ENCODE data around the gene LIPI. TPM values are rescaled to one million over a fixed set of nuclear protein-coding genes. Genes with fewer than 3 reads are reported as not detected.
"Not testable (repeated sequence)": the region's sequence is repeated elsewhere in the genome, so short reads cannot be mapped to it uniquely, and the experiment has no call there.

Gene LIPI
- total RNA-seq, 1 donor from 2014 or later: not detected

GRCh38 chr21:14213164-14213563 lies 2.4 kb upstream of the LIPI start:
- no peak for DNase-seq (ENCODE audit: extremely low spot score in 2 of 2)

GRCh38 chr21:14206222-14206621 lies 4.5 kb downstream of the LIPI start:
- no peak for DNase-seq (ENCODE audit: extremely low spot score in 2 of 2)
- no peaks in the 10 kb centered on the region for H3K27me3 ChIP-seq
- H3K4me1 ChIP-seq: no peaks in the 10 kb centered on the region
- no peaks in the 10 kb centered on the region for H3K36me3 ChIP-seq
- H3K4me3 ChIP-seq: no peak overlapping the region
- no peaks in the 10 kb centered on the region for H3K9me3 ChIP-seq
- intact Hi-C loops (cut with DNase I): no loop called here
- H3K27ac ChIP-seq: no peak overlapping the region
- no peak for TF ChIP-seq CTCF (IDR thresholded peaks at IDR 0.05)
- no peak for TF ChIP-seq POLR2AphosphoS5 (IDR thresholded peaks at IDR 0.05; ENCODE audit: insufficient read depth in 1 of 2, low read depth in 1 of 2)
- no peak for TF ChIP-seq POLR2A (IDR thresholded peaks at IDR 0.05)

More at GRCh38 chr21:14213164-14213563, 2.4 kb upstream of the LIPI start:
- H3K4me3 ChIP-seq: no peak overlapping the region
- intact Hi-C loops (cut with DNase I): no loop called here
- no peaks in the 10 kb centered on the region for H3K9me3 ChIP-seq
- H3K27me3 ChIP-seq: no peaks in the 10 kb centered on the region
- TF ChIP-seq POLR2A (IDR thresholded peaks at IDR 0.05) (no peak), CTCF (IDR thresholded peaks at IDR 0.05) (no peak), POLR2AphosphoS5 (IDR thresholded peaks at IDR 0.05; ENCODE audit: insufficient read depth in 1 of 2, low read depth in 1 of 2) (no peak)
- no peaks in the 10 kb centered on the region for H3K4me1 ChIP-seq
- no peaks in the 10 kb centered on the region for H3K36me3 ChIP-seq
- H3K27ac ChIP-seq: no peak overlapping the region

GRCh38 chr21:14166463-14167223 lies 44.1 kb downstream of the LIPI start:
- H3K36me3 ChIP-seq; H3K27me3 ChIP-seq; H3K4me1 ChIP-seq; DNase-seq (ENCODE audit: extremely low spot score in 2 of 2); H3K27ac ChIP-seq; intact Hi-C loops (cut with DNase I); H3K9me3 ChIP-seq; H3K4me3 ChIP-seq: not testable (repeated sequence)

GRCh38 chr21:14143999-14144398 lies 66.8 kb downstream of the LIPI start:
- intact Hi-C loops (cut with DNase I): no loop called here

GRCh38 chr21:14124266-14124665 lies 86.5 kb downstream of the LIPI start:
- H3K27me3 ChIP-seq: no peaks in the 10 kb centered on the region
- no peaks in the 10 kb centered on the region for H3K4me1 ChIP-seq
- no peak overlapping the region for H3K27ac ChIP-seq
- no peaks in the 10 kb centered on the region for H3K9me3 ChIP-seq
- no peak for DNase-seq (ENCODE audit: extremely low spot score in 2 of 2)
- TF ChIP-seq CTCF (IDR thresholded peaks at IDR 0.05): no peak
- TF ChIP-seq POLR2A (IDR thresholded peaks at IDR 0.05): no peak
- no peak for TF ChIP-seq POLR2AphosphoS5 (IDR thresholded peaks at IDR 0.05; ENCODE audit: insufficient read depth in 1 of 2, low read depth in 1 of 2)
- H3K36me3 ChIP-seq: no peaks in the 10 kb centered on the region
- intact Hi-C loops (cut with DNase I): no loop called here
- no peak overlapping the region for H3K4me3 ChIP-seq

More at GRCh38 chr21:14143999-14144398, 66.8 kb downstream of the LIPI start:
- TF ChIP-seq POLR2A (IDR thresholded peaks at IDR 0.05): no peak
- no peak for TF ChIP-seq CTCF (IDR thresholded peaks at IDR 0.05)
- no peak for TF ChIP-seq POLR2AphosphoS5 (IDR thresholded peaks at IDR 0.05; ENCODE audit: insufficient read depth in 1 of 2, low read depth in 1 of 2)
- no peaks in the 10 kb centered on the region for H3K36me3 ChIP-seq
- H3K4me3 ChIP-seq: no peak overlapping the region
- no peak for DNase-seq (ENCODE audit: extremely low spot score in 2 of 2)
- H3K9me3 ChIP-seq: no peaks in the 10 kb centered on the region
- no peaks in the 10 kb centered on the region for H3K27me3 ChIP-seq
- H3K27ac ChIP-seq: no peak overlapping the region
- H3K4me1 ChIP-seq: no peaks in the 10 kb centered on the region

Data from vagina (tissue), 2 donors.